Cardiac septum (tissue), 1 donor: ENCODE results near the gene DCAF15. TPM values are rescaled to one million over a fixed set of nuclear protein-coding genes. Genes with fewer than 3 reads are reported as not detected.
"Not testable (repeated sequence)": the region's sequence is repeated elsewhere in the genome, so short reads cannot be mapped to it uniquely, and the experiment has no call there.

Experiments used
- DNase-seq: peaks from one replicate; pipeline ENCODE4 v3.0.0-alpha.2; 2020; ENCODE audit warnings: low spot score
- intact Hi-C: fragments of 100-400 bp; cut with DNase I; formaldehyde crosslinking; loops from one replicate; pipeline ENCODE4 v1.14.0; 2022
- total RNA-seq: library from RNA; stranded (reverse); fragmentation: NEBNext Ultra II Directional; extraction: Animal tissue kit (Norgen Biotek cat#: 25700); gene quantifications from one replicate; pipeline ENCODE4 v1.2.1, GENCODE V29; 2021
- donor health status: DM: no; HTN: no; CAD: no.

DCAF15 gene
- total RNA-seq, 1 donor from 2014 or later: 17.0 TPM

- DNase-seq, intact Hi-C loops: not testable (repeated sequence)
These were observed 19.6 kb downstream of the DCAF15 start for GRCh38 chr19:13971868-13972267.

- DNase-seq: no peak
- intact Hi-C loops: no loop called here
These were observed 20.3 kb downstream of the DCAF15 start for GRCh38 chr19:13972368-13973155.

- DNase-seq, intact Hi-C loops: not testable (repeated sequence)
These were observed 21.2 kb downstream of the DCAF15 start for GRCh38 chr19:13973479-13973878.

- intact Hi-C loops: no loop called here
- no peak for DNase-seq
These were observed 21.8 kb downstream of the DCAF15 start for GRCh38 chr19:13974073-13974472.

GRCh38 chr19:13975870-13976269 is 23.6 kb downstream of the DCAF15 start:
- no peak for DNase-seq

GRCh38 chr19:13976446-13976845 is 24.1 kb downstream of the DCAF15 start:
- DNase-seq: no peak
- intact Hi-C loops: no loop called here

More at GRCh38 chr19:13975870-13976269, 23.6 kb downstream of the DCAF15 start:
- intact Hi-C loops: no loop called here

- intact Hi-C loops: no loop called here
- no peak for DNase-seq
These were observed 25.5 kb downstream of the DCAF15 start for GRCh38 chr19:13977803-13978202.

GRCh38 chr19:13978351-13979243 is 26.3 kb downstream of the DCAF15 start:
- DNase-seq: peak; percentile 89
- intact Hi-C loops: no loop called here

- no peak for DNase-seq
- intact Hi-C loops: no loop called here
These were observed 26.9 kb downstream of the DCAF15 start for GRCh38 chr19:13979244-13979615.

- DNase-seq: no peak
- intact Hi-C loops: no loop called here
These were observed 27.4 kb downstream of the DCAF15 start for GRCh38 chr19:13979686-13980085.

- intact Hi-C loops: no loop called here
- no peak for DNase-seq
These were observed 28.0 kb downstream of the DCAF15 start for GRCh38 chr19:13980340-13980739.

- intact Hi-C loops: no loop called here
- no peak for DNase-seq
These were observed 28.7 kb downstream of the DCAF15 start for GRCh38 chr19:13981021-13981420.

- no peak for DNase-seq
- intact Hi-C loops: no loop called here
These were observed 29.2 kb downstream of the DCAF15 start for GRCh38 chr19:13981467-13981866.

- DNase-seq: no peak
- intact Hi-C loops: no loop called here
These were observed 29.7 kb downstream of the DCAF15 start for GRCh38 chr19:13981988-13982501.

- intact Hi-C loops: no loop called here
- DNase-seq: no peak
These were observed 30.5 kb downstream of the DCAF15 start for GRCh38 chr19:13982773-13983172.

GRCh38 chr19:13983213-13983889 is 31.0 kb downstream of the DCAF15 start:
- no peak for DNase-seq
- intact Hi-C loops: no loop called here

GRCh38 chr19:13984186-13984585 is 31.9 kb downstream of the DCAF15 start:
- intact Hi-C loops: no loop called here
- DNase-seq: no peak

- no peak for DNase-seq
- intact Hi-C loops: no loop called here
These were observed 32.8 kb downstream of the DCAF15 start for GRCh38 chr19:13984875-13985741.

- no peak for DNase-seq
- intact Hi-C loops: no loop called here
These were observed 33.5 kb downstream of the DCAF15 start for GRCh38 chr19:13985771-13986347.
